Spinal cord (tissue), 10 donors: ENCODE data around the gene RTN4RL1. TPM values are rescaled to one million over a fixed set of nuclear protein-coding genes. Genes with fewer than 3 reads are reported as not detected.
"Not testable (repeated sequence)": the region's sequence is repeated elsewhere in the genome, so short reads cannot be mapped to it uniquely, and the experiment has no call there.

Experiments
- DNase-seq, 6 donors: peaks; one replicate each; pipeline versions ENCODE4 v3.0.0 to v3.0.0-alpha.2; 2013 to 2015; ENCODE audit warnings: low spot score in 6 of 6, low read depth in 4 of 6
- H3K27ac ChIP-seq: one replicate; pipeline ENCODE4 v1.5.1; 2013; ENCODE audit warnings: low read depth, low read length, control low read depth
- H3K27me3 ChIP-seq: one replicate; pipeline ENCODE4 v1.6.1; 2013; ENCODE audit warnings: low read length; ENCODE audit not compliant: control insufficient read depth, insufficient read depth
- H3K36me3 ChIP-seq: one replicate; pipeline ENCODE4 v1.6.1; 2013; ENCODE audit warnings: low read length; ENCODE audit not compliant: control insufficient read depth, insufficient read depth
- H3K4me1 ChIP-seq: one replicate; pipeline ENCODE4 v1.6.1; 2013; ENCODE audit warnings: low read length; ENCODE audit not compliant: control insufficient read depth, insufficient read depth
- H3K4me3 ChIP-seq: one replicate; pipeline ENCODE4 v1.5.1; 2013; ENCODE audit warnings: low read depth, low read length, control low read depth
- H3K9me3 ChIP-seq: one replicate; pipeline ENCODE4 v1.6.1; 2013; ENCODE audit warnings: low read length; ENCODE audit not compliant: control insufficient read depth, insufficient read depth
- WGBS: methylation state at CpG from one replicate; pipeline ENCODE4 v1.1.5; 2013; ENCODE audit warnings: missing lambda C conversion rate; ENCODE audit not compliant: insufficient coverage; 5-methylcytosine and 5-hydroxymethylcytosine counted together
- polyA plus RNA-seq, 2 donors: library from polyadenylated mRNA; unstranded; fragments of 120-200 nt; gene quantifications; one replicate each; pipeline ENCODE4 v1.2.1, GENCODE V29; 2013; ENCODE audit not compliant: insufficient read length in 2 of 2
- total RNA-seq, 2 donors: library from RNA; depleted of rRNA in 1 of 2; stranded (reverse); fragments of 120-200 nt in 1 of 2; fragments of >200 nt in 1 of 2; gene quantifications; one replicate each; pipeline versions ENCODE4 v1.2.3 to v1.2.4, GENCODE V29; 2013 to 2014
- donor health status: healthy.

The RTN4RL1 gene
- total and polyA plus RNA-seq, 4 donors, result 5.6 to 11.6 (median 9.7) TPM

- H3K4me3 ChIP-seq, result no peak overlapping the region
- DNase-seq, result no peak
- peaks cover 45% of the 10 kb centered on the region for H3K4me1 ChIP-seq
- peaks cover 14% of the 10 kb centered on the region for H3K27me3 ChIP-seq
- peaks cover 10% of the 10 kb centered on the region for H3K36me3 ChIP-seq
- no peaks in the 10 kb centered on the region for H3K9me3 ChIP-seq
- no peak overlapping the region for H3K27ac ChIP-seq
- WGBS, result 64% methylated on average over 23 of the region's 24 CpGs
Measured at GRCh38 chr17:2018716-2019510, 6.2 kb downstream of the RTN4RL1 start.

- peak in 1 of 6 donors; percentile 53 for DNase-seq
- H3K36me3 ChIP-seq, result peaks cover 13% of the 10 kb centered on the region
- H3K27me3 ChIP-seq, result peaks cover 5% of the 10 kb centered on the region
- H3K4me3 ChIP-seq, result no peak overlapping the region
- no peak overlapping the region for H3K27ac ChIP-seq
- H3K4me1 ChIP-seq, result peaks cover 36% of the 10 kb centered on the region
- 75% methylated on average over 19 of the region's 19 CpGs for WGBS
- H3K9me3 ChIP-seq, result no peaks in the 10 kb centered on the region
Measured at GRCh38 chr17:2017274-2017941, 7.7 kb downstream of the RTN4RL1 start.

DNA sequence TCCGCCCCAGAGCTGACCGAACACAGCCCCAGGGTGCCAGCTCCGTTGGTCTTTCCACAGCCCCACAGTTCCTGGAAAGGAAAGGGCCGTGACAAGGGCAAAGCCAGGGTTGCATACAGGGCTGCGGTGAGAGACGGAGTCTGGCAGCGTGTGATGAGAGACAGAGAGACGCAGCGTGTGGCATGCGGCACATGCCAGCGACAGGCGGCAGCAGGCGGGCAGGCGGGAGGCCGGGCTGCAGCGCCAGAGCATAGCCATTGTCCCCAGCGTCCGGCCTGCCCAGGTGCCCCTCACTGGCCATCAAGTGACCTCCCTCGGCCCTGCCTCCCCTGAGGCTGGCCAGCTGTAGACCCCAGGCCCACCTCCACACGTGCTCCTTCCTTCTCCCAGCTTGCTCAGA lies 8.6 kb downstream of the RTN4RL1 start:
- Histone ChIP-seq H3K36me3 (peaks cover 13% of the 10 kb centered on the region), H3K4me3 (no peak overlapping the region), H3K4me1 (peaks cover 44% of the 10 kb centered on the region), H3K9me3 (no peaks in the 10 kb centered on the region), H3K27ac (no peak overlapping the region), H3K27me3 (peaks cover 6% of the 10 kb centered on the region)
- no peak for DNase-seq
- 86% methylated on average over 18 of the region's 20 CpGs for WGBS

- Histone ChIP-seq H3K27me3 (peaks cover 6% of the 10 kb centered on the region), H3K4me3 (no peak overlapping the region), H3K4me1 (peaks cover 42% of the 10 kb centered on the region), H3K27ac (no peak overlapping the region), H3K36me3 (peaks cover 13% of the 10 kb centered on the region), H3K9me3 (no peaks in the 10 kb centered on the region)
- no peak for DNase-seq
- WGBS, result 92% methylated on average over 14 of the region's 14 CpGs
Measured at GRCh38 chr17:2015314-2015713, 9.8 kb downstream of the RTN4RL1 start.

- Histone ChIP-seq H3K27ac (no peak overlapping the region), H3K4me3 (no peak overlapping the region), H3K4me1 (peaks cover 31% of the 10 kb centered on the region), H3K36me3 (peaks cover 13% of the 10 kb centered on the region), H3K9me3 (no peaks in the 10 kb centered on the region), H3K27me3 (peaks cover 4% of the 10 kb centered on the region)
- no peak for DNase-seq
- 100% methylated on average over 1 of the region's 1 CpG for WGBS
Measured at GRCh38 chr17:2013994-2014317, 11.2 kb downstream of the RTN4RL1 start.

DNA sequence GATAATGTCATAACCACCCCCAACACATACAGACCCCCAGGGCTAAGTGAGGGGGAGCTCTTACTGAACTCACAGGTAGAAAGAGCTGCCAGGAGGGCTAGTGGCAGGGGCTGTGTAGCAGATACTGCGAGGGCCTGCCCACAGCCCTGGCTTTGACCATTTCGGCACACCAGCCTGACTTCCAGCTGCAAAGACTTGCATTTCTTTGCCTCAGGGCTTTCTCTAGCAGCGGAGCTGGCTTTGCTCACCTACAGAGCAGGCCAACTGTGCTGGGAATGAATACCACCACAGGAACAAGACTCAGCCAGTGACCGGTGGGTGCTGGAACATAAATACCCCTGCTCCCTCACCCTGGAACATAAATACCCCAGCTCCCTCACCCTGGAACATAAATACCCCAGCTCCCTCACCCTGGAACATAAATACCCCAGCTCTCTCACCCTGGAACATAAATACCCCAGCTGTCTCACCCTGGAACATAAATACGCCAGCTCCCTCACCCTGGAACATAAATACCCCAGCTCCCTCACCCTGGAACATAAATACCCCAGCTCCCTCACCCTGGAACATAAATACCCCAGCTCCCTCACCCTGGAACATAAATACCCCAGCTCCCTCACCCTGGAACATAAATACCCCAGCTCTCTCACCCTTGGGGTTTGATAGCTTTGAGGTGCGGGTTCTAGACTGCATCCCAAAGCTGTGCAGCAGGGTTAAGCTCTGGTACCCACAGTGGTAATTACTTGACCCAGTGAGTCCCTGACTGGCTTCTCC lies 11.7 kb downstream of the RTN4RL1 start:
- not testable (repeated sequence) for H3K4me3 ChIP-seq, DNase-seq, H3K27ac ChIP-seq, H3K27me3 ChIP-seq, H3K9me3 ChIP-seq
- peaks cover 13% of the 10 kb centered on the region for H3K36me3 ChIP-seq
- WGBS, result 96% methylated on average over 6 of the region's 6 CpGs
- H3K4me1 ChIP-seq, result peaks cover 25% of the 10 kb centered on the region

GRCh38 chr17:2012499-2012898 lies 12.6 kb downstream of the RTN4RL1 start:
- no peaks in the 10 kb centered on the region for H3K9me3 ChIP-seq
- H3K36me3 ChIP-seq, result peaks cover 13% of the 10 kb centered on the region
- no peak overlapping the region for H3K4me3 ChIP-seq
- H3K27me3 ChIP-seq, result peaks cover 3% of the 10 kb centered on the region
- H3K27ac ChIP-seq, result peak overlapping the region; percentile 67
- peaks cover 16% of the 10 kb centered on the region for H3K4me1 ChIP-seq
- 100% methylated on average over 3 of the region's 4 CpGs for WGBS
- DNase-seq, result no peak

GRCh38 chr17:2011411-2012371 lies 13.4 kb downstream of the RTN4RL1 start:
- Histone ChIP-seq H3K36me3 (peaks cover 13% of the 10 kb centered on the region), H3K27me3 (peaks cover 3% of the 10 kb centered on the region), H3K4me1 (peaks cover 12% of the 10 kb centered on the region), H3K9me3 (no peaks in the 10 kb centered on the region), H3K27ac (peak overlapping the region; percentile 67), H3K4me3 (no peak overlapping the region)
- WGBS, result 17% methylated on average over 20 of the region's 24 CpGs
- DNase-seq, result no peak

GRCh38 chr17:2009737-2010136 lies 15.4 kb downstream of the RTN4RL1 start:
- 89% methylated on average over 6 of the region's 10 CpGs for WGBS
- Histone ChIP-seq H3K27ac (no peak overlapping the region), H3K4me3 (no peak overlapping the region), H3K9me3 (no peaks in the 10 kb centered on the region), H3K27me3 (peaks cover 3% of the 10 kb centered on the region), H3K4me1 (peaks cover 12% of the 10 kb centered on the region), H3K36me3 (peaks cover 6% of the 10 kb centered on the region)
- no peak for DNase-seq
